Measurements from ENCODE around the gene PPFIBP1.
"Not testable (repeated sequence)": the region's sequence is repeated elsewhere in the genome, so short reads cannot be mapped to it uniquely, and the experiment has no call there.

The PPFIBP1 gene

DNA sequence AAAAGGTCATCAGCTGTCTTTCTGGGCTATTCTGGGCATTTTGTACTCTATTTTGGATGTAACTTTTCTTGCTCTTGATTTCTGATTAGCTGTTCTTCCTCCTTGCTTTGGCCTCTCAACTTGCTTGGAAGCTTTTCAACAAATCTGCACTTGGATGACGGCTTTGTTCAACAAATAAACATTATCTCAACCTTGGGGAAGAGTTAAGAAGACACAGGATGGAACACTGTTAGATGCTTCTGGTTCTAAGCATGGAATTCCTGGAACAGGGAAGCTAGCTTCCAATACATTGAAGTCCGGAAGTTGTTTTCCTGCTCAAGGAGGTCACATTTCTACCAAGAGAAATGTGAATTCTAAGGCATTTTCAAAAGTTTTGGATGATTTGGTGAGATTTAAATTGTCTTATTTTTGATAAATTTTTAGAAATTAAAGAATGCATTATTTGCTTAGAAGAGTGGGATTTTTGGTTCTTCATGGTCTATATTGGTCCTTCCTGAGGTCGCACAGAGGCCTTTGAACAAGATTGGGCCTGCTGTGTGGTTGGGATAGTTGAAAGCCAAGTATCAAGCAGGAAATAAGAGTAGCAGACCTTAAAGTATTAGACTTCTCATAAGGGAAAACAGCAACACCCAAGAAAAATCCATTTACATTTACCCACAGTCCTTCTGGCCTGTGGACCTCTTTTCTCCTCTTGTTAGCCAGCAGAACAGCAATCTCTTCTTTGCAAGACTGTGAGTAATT lies 59.2 kb downstream of the PPFIBP1 start:
- FAIRE-seq (no peak), DNase-seq (ENCODE audit: insufficient read length, low spot score) (no peak)
- TF ChIP-seq, protein P1, sequence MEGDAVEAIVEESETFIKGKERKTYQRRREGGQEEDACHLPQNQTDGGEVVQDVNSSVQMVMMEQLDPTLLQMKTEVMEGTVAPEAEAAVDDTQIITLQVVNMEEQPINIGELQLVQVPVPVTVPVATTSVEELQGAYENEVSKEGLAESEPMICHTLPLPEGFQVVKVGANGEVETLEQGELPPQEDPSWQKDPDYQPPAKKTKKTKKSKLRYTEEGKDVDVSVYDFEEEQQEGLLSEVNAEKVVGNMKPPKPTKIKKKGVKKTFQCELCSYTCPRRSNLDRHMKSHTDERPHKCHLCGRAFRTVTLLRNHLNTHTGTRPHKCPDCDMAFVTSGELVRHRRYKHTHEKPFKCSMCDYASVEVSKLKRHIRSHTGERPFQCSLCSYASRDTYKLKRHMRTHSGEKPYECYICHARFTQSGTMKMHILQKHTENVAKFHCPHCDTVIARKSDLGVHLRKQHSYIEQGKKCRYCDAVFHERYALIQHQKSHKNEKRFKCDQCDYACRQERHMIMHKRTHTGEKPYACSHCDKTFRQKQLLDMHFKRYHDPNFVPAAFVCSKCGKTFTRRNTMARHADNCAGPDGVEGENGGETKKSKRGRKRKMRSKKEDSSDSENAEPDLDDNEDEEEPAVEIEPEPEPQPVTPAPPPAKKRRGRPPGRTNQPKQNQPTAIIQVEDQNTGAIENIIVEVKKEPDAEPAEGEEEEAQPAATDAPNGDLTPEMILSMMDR (IDR thresholded peaks at IDR 0.05; ENCODE audit: insufficient read depth, missing control alignments), result no peak

DNA sequence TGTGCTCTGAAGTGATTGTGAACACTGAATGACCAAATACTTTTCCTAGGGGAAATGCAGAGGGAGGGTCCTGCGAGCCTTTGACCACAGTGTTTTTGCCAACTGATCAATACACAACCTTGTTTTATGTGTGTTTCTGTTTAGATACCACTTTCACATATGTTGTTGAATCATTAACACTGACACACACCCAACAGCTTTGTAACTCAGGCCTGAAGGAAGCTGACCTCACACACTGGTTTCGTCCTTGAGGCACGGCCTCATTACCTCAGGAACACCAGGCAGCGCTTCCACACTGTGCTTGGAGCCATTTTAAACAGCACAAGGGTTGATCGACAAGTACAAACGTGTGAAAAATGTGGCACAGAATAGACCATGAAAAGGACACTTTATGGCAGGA lies 60.0 kb downstream of the PPFIBP1 start:
- no peak for FAIRE-seq

DNA sequence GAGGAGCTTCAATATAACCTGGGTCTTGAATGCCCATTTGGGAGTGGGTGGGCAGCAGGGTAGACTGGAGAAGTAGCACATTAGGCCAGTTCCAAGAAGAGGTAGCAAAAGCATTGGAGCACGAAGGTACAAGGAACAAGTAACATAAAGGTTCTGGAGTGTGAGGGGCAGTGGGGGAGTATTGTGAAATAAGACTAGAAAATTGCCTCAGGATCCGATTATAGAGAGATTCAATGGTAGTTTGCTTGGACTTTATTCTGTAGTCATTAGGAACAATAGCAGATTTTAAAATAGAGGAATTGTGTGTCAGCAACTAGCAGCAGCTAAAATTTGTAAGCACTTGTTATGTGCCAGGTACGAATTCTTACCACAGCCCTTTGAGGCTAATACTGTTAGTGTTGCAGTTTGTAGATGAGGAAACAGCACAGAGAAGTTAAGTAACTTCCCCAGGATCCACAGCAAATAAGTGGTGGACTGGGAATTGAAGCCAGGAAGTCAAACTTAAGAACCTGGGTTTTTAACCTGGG lies 61.8 kb downstream of the PPFIBP1 start:
- DNase-seq (ENCODE audit: insufficient read length, low spot score) (no peak), FAIRE-seq (no peak)
- TF ChIP-seq, protein P1 (IDR thresholded peaks at IDR 0.05; ENCODE audit: insufficient read depth, missing control alignments), result no peak

More for the DNA sequence above, 60.0 kb downstream of the PPFIBP1 start:
- no peak for DNase-seq (ENCODE audit: insufficient read length, low spot score)
- TF ChIP-seq, protein P1 (IDR thresholded peaks at IDR 0.05; ENCODE audit: insufficient read depth, missing control alignments), result no peak

DNA sequence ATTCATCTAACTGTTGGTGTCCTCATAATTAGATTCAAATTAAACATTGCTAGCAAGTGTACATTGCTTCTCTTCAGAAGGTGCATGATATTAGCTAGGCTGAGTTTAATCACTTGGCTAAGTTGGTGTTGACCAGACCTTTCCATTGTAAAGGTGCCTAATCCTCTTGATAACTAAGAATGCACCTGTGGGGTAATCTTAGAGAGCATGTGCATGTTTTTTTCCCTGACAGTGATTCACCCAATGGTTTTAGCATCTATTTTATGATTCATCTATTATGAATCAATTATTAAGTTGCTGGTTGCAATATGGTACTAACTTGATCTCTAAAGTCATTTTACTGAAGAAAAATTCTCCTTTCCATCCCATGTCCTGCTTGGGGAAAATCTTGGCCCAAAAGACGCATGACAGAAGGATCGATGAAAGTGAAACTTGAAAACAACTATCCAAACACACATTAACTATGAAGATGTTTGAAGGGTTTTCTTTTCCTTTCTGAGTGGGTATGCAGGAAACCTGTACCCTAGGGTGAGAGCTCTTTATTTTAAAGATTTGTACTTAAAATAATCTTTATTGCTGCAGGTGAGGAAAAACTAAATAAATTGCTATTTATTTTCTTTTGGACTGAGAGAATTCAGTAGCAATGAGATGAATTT lies 64.2 kb downstream of the PPFIBP1 start:
- FAIRE-seq; DNase-seq (ENCODE audit: insufficient read length, low spot score): not testable (repeated sequence)

DNA sequence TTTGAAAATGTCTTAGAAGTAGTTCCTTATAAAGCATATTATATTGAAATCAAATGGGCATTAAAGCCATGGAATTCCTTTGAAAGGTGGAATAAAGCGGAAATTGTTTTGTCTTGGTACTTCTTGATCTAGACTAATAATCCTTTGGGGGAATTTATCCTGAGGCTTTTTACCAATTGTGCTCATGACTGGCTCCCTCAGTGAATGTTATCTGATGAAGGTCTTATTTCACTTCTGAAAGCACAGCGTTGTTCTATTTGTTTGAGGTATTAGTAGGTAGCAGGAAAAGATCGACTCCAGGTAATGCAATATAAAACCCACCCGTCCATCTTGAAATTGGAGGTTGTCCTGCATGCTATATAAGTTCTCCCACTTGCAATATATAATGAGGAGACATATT lies 64.8 kb downstream of the PPFIBP1 start:
- TF ChIP-seq, protein P1 (IDR thresholded peaks at IDR 0.05; ENCODE audit: insufficient read depth, missing control alignments), result no peak
- no peak for FAIRE-seq
- DNase-seq (ENCODE audit: insufficient read length, low spot score), result no peak

DNA sequence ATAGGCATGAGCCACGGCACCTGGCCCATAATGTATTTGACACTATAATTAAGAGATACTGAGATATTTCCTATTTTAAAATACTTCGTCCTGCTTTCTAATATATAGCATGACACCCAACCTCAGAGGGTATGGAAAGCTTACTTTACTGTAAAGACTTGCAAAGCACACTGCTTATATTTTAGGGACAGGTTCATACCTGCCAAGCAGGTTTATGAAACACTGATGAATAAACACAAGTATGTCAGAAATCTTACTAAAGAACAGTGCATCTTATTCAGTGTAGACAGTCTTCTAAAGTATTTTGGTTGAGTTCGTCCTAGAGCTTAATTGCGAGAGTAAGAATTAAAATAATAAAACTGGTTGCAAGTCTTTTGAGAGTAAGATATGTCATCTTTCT lies 65.4 kb downstream of the PPFIBP1 start:
- DNase-seq (ENCODE audit: insufficient read length, low spot score), result no peak
- FAIRE-seq, result no peak
- TF ChIP-seq, protein P1 (IDR thresholded peaks at IDR 0.05; ENCODE audit: insufficient read depth, missing control alignments), result no peak

DNA sequence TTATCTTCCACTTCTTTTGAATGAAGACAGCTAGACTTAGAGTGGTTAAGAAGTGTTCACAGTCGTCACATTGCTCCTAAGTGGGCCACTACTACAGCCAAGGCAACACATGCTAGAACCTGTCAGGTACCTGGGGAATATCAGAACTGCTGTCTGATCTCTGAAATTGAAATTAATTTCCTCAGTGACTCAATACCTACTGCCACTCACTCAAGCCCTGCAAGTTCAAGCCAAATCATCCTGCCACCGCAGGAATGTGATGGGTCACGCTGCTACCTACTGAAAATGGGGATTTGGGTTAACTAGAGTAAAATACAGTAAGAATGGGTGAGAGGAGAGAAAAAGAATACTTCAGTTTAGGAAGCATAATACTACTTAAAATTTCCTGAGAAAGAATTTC lies 67.7 kb downstream of the PPFIBP1 start:
- not testable (repeated sequence) for FAIRE-seq; DNase-seq (ENCODE audit: insufficient read length, low spot score)

DNA sequence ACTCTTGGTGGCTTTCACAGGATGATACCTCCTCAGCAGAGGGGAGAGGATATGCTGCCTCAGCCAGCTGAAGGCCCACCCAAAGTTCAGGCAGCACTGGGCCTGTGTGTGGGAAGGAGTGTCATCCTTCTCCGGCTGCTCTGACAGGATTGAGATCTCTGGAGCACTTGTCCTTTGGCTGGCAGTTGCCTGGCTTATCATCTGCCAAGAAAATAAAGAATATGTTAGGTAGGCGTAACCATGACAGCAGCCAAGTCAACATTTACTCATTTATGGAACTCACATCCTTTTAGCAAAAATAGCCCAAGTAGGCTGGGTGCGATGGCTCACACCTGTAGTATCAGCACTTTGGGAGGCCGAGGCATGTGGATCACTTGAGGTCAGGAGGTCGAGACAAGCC lies 68.5 kb downstream of the PPFIBP1 start:
- DNase-seq (ENCODE audit: insufficient read length, low spot score), result no peak
- no peak for FAIRE-seq
- TF ChIP-seq, protein P1 (IDR thresholded peaks at IDR 0.05; ENCODE audit: insufficient read depth, missing control alignments), result no peak
